Spleen (tissue), 7 donors: ENCODE results near the gene FTHL17.

Experiments
- POLR2A ChIP-seq, 3 donors: fragments of 450-650 bp; IDR thresholded peaks; one replicate each; pipeline ENCODE4 v1.5.1; 2017; ENCODE audit warnings: antibody characterized with exemption in 3 of 3, mild to moderate bottlenecking in 1 of 3
- POLR2AphosphoS5 ChIP-seq, 3 donors: sonication (generic); formaldehyde crosslinking; IDR thresholded peaks; one replicate each; pipeline ENCODE4 v1.5.1; 2017; ENCODE audit warnings: antibody characterized with exemption in 3 of 3
- TF ChIP-seq, protein P1 (sequence below), 11 experiments: fragments of 200-600 bp in 7 of 11; fragments of 450-650 bp in 4 of 11; sonication (generic) in 4 of 11; IDR thresholded peaks in 8 of 11; conservative IDR thresholded peaks in 3 of 11; 1 replicate in 7 of 11; 2 replicates in 4 of 11; pipeline versions ENCODE4 v1.4.0 to v1.8.0; 2016 to 2021; ENCODE audit warnings: antibody characterized with exemption in 11 of 11, inconsistent platforms in 4 of 11, mild to moderate bottlenecking in 1 of 11
- donor health status: DM: no; HTN: no; CAD: no; lungs with moderate emphysema.
- donor health status: DM: no; HTN: no; CAD: no.
- donor health status: DM: no; HTN: no; CAD: no.

DNA sequence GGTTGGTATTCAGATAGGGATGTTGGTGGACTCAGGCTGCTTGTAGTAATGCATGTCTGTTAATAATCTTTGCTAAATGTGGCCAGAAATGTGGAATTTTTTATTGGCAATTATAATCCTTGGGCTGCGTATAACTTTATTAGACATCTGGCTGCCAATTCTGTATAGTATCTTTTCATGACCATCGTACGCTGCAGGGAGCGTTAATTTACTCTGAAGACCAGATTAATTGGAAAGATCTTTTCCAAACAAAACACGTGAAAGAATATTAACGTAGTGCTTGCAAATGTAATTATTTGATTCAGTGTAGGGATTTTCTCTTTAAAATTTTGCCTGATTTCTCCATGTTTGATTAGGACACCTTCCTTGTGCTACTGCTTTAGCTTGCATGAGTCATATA, 38.8 kb upstream of the FTHL17 start:
- TF ChIP-seq, protein P1, sequence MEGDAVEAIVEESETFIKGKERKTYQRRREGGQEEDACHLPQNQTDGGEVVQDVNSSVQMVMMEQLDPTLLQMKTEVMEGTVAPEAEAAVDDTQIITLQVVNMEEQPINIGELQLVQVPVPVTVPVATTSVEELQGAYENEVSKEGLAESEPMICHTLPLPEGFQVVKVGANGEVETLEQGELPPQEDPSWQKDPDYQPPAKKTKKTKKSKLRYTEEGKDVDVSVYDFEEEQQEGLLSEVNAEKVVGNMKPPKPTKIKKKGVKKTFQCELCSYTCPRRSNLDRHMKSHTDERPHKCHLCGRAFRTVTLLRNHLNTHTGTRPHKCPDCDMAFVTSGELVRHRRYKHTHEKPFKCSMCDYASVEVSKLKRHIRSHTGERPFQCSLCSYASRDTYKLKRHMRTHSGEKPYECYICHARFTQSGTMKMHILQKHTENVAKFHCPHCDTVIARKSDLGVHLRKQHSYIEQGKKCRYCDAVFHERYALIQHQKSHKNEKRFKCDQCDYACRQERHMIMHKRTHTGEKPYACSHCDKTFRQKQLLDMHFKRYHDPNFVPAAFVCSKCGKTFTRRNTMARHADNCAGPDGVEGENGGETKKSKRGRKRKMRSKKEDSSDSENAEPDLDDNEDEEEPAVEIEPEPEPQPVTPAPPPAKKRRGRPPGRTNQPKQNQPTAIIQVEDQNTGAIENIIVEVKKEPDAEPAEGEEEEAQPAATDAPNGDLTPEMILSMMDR (IDR thresholded peaks at IDR 0.05 in 8 of 11, conservative IDR thresholded peaks at IDR 0.05 in 3 of 11), result no peak
- TF ChIP-seq POLR2AphosphoS5 (IDR thresholded peaks at IDR 0.05), result no peak
- TF ChIP-seq POLR2A (IDR thresholded peaks at IDR 0.05), result no peak
